Retinal pigment epithelial cell (primary cell): ENCODE data around the gene TAF1B.

Experiments used
- DNase-seq: peaks from one replicate; pipeline ENCODE4 v3.0.0-alpha.2; 2010; ENCODE audit warnings: low read depth
- H3K4me3 ChIP-seq: 2 replicates; pipeline ENCODE4 v1.5.1; 2011; ENCODE audit warnings: mild to moderate bottlenecking, low read length, control low read depth, moderate library complexity
- CTCF ChIP-seq: conservative IDR thresholded peaks from 2 replicates; pipeline ENCODE4 v1.5.1; 2011; ENCODE audit warnings: low read depth, low read length, control low read depth, inconsistent platforms

The TAF1B gene

GRCh38 chr2:9941196-9941995, 98.1 kb downstream of the TAF1B start:
- no peak for TF ChIP-seq CTCF
- no peak overlapping the region for H3K4me3 ChIP-seq
- DNase-seq, result no peak

DNA sequence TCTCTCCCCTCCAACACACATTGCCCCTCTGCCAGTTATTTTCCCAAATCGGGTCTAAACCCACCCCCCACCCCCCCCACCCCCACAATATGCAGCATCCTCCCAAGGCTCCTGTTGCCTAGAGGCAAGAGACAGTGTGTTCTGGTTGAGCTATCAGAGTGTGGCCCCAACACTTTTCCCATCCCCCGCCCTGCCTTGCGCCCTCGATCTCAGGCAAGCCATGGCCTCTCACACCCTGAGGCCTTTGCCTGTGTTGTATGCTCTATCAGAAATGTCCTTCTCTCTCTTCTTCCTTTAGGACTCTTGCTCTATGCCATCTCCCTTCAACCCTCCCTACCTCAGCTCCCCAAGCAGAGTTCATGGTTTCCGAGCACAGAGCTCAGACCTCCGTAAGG, 98.7 kb downstream of the TAF1B start:
- H3K4me3 ChIP-seq, result no peak overlapping the region
- no peak for TF ChIP-seq CTCF
- DNase-seq, result no peak

- TF ChIP-seq CTCF, result no peak
- DNase-seq, result no peak
Observed at GRCh38 chr2:9944330-9944758, 101.1 kb downstream of the TAF1B start.

GRCh38 chr2:9945596-9945995, 102.3 kb downstream of the TAF1B start:
- H3K4me3 ChIP-seq, result no peak overlapping the region
- DNase-seq, result no peak
- no peak for TF ChIP-seq CTCF

More at GRCh38 chr2:9944330-9944758, 101.1 kb downstream of the TAF1B start:
- no peak overlapping the region for H3K4me3 ChIP-seq

DNA sequence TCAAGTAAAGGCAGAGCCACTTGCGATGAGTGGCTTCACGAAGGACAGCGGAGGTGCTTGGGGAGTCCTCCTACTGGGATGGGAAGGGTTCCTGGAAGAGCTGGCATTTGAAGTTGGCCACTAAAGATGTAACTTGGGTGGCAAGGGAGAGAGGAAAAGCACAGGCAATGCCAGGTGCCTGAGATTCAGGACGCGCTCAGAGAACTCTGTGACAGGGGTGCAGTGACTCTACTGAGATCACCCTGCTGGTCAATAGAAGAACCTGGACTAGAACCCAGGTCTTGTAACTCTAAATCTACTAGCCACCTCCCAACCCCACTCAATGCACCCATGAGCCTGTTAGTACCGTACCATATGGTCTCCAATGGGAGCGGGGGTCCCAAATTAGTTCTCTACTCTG, 102.8 kb downstream of the TAF1B start:
- no peak for TF ChIP-seq CTCF
- H3K4me3 ChIP-seq, result no peak overlapping the region
- DNase-seq, result no peak

GRCh38 chr2:9946818-9947217, 103.5 kb downstream of the TAF1B start:
- no peak for TF ChIP-seq CTCF
- DNase-seq, result no peak
- H3K4me3 ChIP-seq, result no peak overlapping the region

GRCh38 chr2:9948721-9949120, 105.4 kb downstream of the TAF1B start:
- TF ChIP-seq CTCF, result no peak
- no peak for DNase-seq

More at GRCh38 chr2:9948721-9949120, 105.4 kb downstream of the TAF1B start:
- no peak overlapping the region for H3K4me3 ChIP-seq
